Measurements from ENCODE around the gene VWDE. TPM values are rescaled to one million over a fixed set of nuclear protein-coding genes. Genes with fewer than 3 reads are reported as not detected.

Gene VWDE
- total and polyA plus RNA-seq, 10 of the 15 experiments (the other 5 are each of a cell fraction or from before 2014, with no cell fraction given), result 0.74 to 2.1 (median 1.3) TPM

GRCh38 chr7:12299367-12299766, 104.3 kb downstream of the VWDE start:
- Histone ChIP-seq H3K4me3 (no peak overlapping the region), H3K9me3 (replicated peaks; ENCODE audit: control insufficient read depth, insufficient read depth, low read length) (no peaks in the 10 kb centered on the region), H3K9ac (ENCODE audit: control insufficient read depth, insufficient read depth, low read length) (no peak overlapping the region), H4K20me1 (ENCODE audit: control insufficient read depth, insufficient read depth) (no peaks in the 10 kb centered on the region), H3K79me2 (ENCODE audit: control insufficient read depth, insufficient read depth, low read length) (no peaks in the 10 kb centered on the region), H3K27me3 (replicated peaks in 1 of 2; ENCODE audit: control insufficient read depth in 2 of 2, insufficient read depth in 2 of 2, low read length in 1 of 2) (no peaks in the 10 kb centered on the region; a peak in 4 of 4 replicates), H3K4me1 (ENCODE audit: control insufficient read depth, insufficient read depth, low read length) (no peaks in the 10 kb centered on the region), H3K36me3 (ENCODE audit: control insufficient read depth in 2 of 2, insufficient read depth in 2 of 2, low read length in 1 of 2) (no peaks in the 10 kb centered on the region), H3K4me2 (ENCODE audit: control insufficient read depth, insufficient read depth) (no peak overlapping the region), H3K27ac (ENCODE audit: control insufficient read depth, insufficient read depth) (no peak overlapping the region), H2AFZ (ENCODE audit: control insufficient read depth, low read depth, low read length) (no peak overlapping the region)
- intact Hi-C loops (cut with micrococcal nuclease; ENCODE audit: unreplicated experiment) (no loop called here), in situ Hi-C loops (cut with MboI) (no loop called here)
- TF ChIP-seq YY1 (IDR thresholded peaks at IDR 0.05; ENCODE audit: low read depth, low read length) (no peak), IKZF2 (IDR thresholded peaks at IDR 0.05) (no peak), KLF5 (IDR thresholded peaks at IDR 0.05; ENCODE audit: partially characterized antibody) (no peak)
- TF ChIP-seq, protein P1, sequence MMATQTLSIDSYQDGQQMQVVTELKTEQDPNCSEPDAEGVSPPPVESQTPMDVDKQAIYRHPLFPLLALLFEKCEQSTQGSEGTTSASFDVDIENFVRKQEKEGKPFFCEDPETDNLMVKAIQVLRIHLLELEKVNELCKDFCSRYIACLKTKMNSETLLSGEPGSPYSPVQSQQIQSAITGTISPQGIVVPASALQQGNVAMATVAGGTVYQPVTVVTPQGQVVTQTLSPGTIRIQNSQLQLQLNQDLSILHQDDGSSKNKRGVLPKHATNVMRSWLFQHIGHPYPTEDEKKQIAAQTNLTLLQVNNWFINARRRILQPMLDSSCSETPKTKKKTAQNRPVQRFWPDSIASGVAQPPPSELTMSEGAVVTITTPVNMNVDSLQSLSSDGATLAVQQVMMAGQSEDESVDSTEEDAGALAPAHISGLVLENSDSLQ (IDR thresholded peaks at IDR 0.05), result no peak
- TF ChIP-seq, protein P2, sequence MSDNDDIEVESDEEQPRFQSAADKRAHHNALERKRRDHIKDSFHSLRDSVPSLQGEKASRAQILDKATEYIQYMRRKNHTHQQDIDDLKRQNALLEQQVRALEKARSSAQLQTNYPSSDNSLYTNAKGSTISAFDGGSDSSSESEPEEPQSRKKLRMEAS (IDR thresholded peaks at IDR 0.05; ENCODE audit: low read depth, low read length), result no peak
- no peak for ATAC-seq
- no TSS peak for BruUV-seq (replicated peaks)
- ChIA-PET RAD21 (ENCODE audit: unreplicated experiment) (no interaction called here), SMC1A (ENCODE audit: uncharacterized antibody, unreplicated experiment) (no interaction called here), CTCF (interaction anchor here (1.4 kb wide), 1 partner anchor 29 kb away, joined by 3 read pairs; no protein-coding TSS in a partner anchor), POLR2A (no interaction called here)
- FAIRE-seq, result no peak
- DNase-seq (ENCODE audit: low read depth, low spot score), result no peak
- WGBS (ENCODE audit: insufficient coverage, insufficient replicate concordance, low lambda C conversion rate, missing lambda C conversion rate), result 15% methylated on average over 3 of the region's 3 CpGs

Data from GM12878 (cell line).